M059J (cell line): Measurements from ENCODE around the gene HLF. TPM values are rescaled to one million over a fixed set of nuclear protein-coding genes. Genes with fewer than 3 reads are reported as not detected.

Experiments used
- DNase-seq: peaks from one replicate; pipeline ENCODE4 v3.0.0-alpha.2; 2012; ENCODE audit warnings: low read depth
- total RNA-seq: library from RNA; depleted of rRNA; stranded (reverse); fragments of >200 nt; shearing (Covaris generic); gene quantifications from 2 replicates; pipeline ENCODE4 v1.2.3, GENCODE V29; 2014

HLF gene
- total RNA-seq, 1 experiment from 2014 or later: 5.3 TPM

- no peak for DNase-seq
Measured at GRCh38 chr17:55258578-55259135, 6.1 kb upstream of the HLF start.

DNA sequence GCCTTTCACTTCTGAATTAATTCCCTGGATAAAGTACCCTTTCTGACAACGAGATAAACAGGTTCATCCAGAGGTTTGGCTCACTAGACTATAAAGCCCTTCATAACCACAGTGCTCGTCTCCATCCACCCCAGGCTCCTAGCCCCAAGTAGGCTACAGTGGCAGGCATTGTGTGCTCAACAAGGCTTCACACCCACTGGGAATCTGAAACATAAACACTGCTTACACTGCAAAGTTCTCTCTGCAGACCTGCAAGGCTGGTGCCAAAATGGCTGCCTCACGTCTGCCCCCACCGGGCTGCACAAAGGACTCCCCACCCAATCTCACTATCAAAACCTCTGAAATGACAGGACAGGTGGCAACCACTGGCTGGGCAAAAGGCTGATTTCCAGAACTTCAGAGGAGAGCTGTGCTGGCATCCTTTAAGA lies 5.1 kb upstream of the HLF start:
- no peak for DNase-seq

GRCh38 chr17:55261311-55261710 lies 3.4 kb upstream of the HLF start:
- no peak for DNase-seq

DNA sequence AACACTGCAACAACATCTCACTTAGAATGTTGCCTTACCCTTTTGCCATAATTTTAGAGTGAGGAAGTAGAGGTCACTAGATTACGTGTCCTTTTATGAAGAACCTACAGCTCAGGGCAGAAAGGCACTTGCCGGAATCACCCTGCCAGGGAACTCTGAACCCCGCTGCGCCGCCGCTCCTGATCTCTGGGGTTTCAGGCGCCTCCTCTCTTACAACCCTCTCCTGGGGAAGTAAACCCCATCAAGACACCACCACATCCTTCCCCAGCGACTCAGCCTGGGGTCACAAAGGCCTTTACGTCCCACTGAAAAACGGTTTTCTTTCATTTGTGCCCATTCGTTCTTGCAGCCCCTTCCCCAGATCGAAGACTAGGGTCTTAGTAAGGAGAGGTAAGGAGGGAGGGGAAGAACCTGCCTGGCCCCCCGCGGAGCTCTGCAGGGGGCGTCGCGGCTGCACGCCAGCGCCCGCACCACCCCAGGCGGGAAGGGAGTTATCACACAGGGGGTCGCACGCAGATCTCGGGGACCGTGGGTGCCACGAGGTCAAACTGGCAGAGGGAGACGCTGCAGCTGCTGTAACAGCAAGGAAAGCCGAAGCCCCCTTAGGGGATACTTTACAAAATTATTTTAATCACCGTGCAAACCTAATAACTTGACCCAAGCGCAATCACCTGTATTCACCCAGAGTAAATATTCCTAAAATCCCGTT lies 1.0 kb upstream of the HLF start:
- DNase-seq: no peak

- DNase-seq: peak; percentile 10
Measured at GRCh38 chr17:55264278-55264644, 499 bp upstream of the HLF start.

DNA sequence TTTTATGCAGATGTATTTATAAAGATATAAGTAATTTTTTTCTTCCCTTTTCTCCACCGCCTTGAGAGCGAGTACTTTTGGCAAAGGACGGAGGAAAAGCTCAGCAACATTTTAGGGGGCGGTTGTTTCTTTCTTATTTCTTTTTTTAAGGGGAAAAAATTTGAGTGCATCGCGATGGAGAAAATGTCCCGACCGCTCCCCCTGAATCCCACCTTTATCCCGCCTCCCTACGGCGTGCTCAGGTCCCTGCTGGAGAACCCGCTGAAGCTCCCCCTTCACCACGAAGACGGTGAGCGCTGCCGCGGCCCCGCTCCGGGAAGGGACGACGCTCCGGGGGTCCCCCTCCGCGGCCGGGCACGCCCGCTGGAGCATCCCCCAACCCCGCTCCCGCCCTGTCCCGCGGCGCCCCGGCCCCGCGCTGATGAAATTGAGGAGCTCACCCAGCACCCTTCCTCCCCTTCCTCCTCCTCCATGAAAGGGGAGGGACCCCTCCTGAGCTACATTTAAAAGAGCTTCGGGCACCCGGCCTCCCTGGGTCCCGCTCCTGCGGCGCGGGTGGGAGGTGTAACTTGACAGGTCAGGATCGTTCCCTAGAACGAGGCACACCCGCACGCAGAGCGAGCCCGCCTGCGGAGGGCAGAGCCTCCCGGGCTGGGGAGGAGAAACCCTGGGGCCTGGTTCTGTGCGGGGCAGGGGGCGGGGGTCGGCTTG lies 706 bp downstream of the HLF start:
- DNase-seq: no peak

DNA sequence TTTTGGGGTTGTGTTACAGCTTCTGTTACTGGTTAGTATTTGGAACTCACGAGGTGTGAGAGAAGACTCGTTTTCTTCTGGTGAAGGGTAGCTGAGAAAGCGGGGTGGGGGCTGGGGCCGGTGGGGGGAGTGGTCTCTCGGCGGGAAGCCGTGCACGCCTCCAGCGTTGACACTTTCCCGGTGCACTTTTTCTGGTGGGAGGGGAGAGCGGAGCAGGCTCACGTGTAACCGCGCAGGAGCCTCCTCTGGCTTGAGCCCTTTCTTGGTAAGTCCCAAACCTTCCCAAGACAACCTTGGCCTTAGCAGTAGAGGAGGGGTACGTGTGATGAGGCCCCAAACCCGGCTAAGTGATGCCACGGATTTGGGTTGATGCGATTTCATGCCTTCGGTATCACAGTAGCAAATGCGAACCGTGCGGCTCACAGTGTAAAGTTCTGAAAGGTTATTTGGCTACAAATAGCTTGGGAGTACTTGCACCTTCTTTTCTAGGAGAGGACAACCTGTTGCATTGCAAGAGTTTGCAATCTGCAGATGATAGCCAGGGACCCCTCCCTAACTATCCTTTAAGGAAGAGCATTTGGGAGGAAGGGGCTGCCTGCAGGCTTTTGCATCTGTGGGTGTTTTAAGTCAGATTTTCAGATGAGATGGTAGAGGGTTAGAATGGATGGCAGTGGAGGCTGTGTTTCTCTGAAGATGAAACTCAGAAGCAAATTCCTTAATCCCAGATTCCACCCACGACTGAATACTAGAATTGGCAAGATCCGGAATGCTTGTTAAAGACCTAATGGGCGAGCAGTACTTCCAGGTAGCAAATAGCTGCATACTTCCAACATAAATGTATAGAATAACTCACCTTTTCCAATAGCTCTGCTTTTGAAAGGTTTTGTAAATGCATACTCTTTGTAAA lies 1.5 kb downstream of the HLF start:
- DNase-seq: no peak

GRCh38 chr17:55266958-55267688 lies 2.4 kb downstream of the HLF start:
- DNase-seq: no peak

DNA sequence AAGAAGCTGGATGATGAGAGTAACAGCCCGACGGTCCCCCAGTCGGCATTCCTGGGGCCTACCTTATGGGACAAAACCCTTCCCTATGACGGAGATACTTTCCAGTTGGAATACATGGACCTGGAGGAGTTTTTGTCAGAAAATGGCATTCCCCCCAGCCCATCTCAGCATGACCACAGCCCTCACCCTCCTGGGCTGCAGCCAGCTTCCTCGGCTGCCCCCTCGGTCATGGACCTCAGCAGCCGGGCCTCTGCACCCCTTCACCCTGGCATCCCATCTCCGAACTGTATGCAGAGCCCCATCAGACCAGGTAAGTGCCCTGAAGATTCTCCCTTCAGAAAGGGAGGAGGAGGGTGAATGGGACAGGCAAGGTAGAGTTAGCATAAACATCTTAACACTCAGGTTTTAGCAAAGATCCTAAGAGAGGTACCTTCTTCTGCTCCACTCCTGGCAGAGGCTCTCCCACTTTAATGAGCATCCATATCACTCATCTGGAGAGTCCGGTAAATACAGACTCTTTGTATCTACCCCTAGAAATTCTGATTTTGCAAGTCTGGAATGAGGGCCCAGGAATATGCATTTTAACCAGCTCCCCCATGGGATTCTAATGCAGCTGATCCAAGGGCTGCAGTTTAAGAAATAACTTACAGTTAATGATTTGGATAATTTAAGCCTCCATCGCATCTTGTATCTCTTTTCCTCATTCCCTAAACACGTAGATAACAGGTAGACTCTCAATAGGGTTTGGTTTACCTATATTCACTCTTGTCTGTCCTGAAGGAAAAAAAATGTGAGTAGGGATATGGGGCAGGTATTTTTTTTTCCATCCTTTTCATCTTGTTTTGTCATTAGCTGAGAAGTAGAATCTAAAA lies 3.3 kb downstream of the HLF start:
- no peak for DNase-seq

- DNase-seq: no peak
Measured at GRCh38 chr17:55268649-55269480, 4.1 kb downstream of the HLF start.

DNA sequence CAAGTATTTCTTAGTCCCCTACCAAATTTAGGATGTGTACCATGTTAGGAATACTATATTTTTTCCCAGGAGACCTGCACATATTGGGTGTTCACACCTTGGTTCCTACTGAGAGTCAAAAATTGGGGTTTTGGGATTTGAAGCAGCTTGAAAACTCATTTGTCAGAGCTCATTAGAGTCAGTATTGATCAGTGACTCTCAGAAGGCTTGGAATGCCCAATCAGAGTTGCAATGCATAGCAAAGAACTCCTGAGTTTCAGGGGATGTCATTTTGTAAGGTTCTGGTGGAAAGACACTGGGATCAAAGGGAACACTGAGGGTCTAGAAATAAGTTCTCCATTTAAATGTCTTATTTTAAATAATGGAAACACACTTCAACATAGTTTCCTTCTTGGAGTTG lies 5.1 kb downstream of the HLF start:
- no peak for DNase-seq

DNA sequence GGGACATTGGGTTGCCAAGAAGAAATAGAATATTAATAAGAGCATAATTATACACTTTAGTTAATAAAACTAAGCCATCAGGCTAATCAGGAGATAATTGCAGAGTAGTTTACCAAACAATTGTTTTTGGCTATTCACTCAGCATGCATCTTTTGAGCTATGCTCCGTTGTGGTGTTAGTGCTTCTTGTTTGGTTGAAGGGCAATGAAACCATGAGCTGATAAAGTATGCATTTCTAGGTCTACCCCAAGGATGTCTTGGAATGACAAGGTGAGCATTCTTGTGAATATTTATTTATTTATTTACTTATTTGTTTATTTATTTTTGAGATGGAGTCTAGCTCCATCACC lies 6.4 kb downstream of the HLF start:
- DNase-seq: no peak

DNA sequence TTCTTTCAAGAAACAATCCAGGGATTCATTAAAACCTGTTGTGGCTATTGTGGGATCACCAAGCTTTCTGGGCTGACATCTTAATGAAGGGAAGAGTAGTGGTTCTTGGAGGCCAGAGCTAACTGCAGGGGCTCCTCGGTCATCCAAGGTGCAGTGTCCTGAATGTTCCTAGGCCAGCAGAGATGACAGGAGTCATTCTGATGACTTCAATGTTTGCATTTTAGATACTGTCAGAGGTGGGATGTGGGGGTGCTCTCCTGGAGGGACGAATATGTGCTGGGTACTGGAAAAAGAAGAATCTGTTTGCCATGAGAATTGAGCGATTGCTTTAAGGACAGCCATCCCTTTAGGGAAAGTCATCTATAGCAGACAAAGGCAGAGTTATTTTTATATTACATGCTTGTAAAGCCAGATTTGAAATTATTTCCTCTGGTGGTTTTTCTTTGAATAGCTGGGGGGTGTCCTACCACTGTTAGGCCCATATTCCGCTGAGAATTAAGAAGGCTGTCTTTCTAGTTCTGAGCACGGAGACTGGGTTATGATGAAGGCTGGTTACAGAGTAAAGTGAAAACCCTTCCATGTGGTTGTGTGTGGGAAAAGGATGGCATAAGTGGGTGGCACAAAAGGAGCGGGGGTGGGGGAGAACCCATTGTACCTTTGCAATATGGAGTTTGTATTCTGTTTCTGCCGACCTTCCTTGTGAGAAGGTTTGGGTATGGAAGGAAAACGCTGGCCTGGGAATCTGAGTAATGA lies 7.4 kb downstream of the HLF start:
- no peak for DNase-seq

- DNase-seq: no peak
Measured at GRCh38 chr17:55272711-55273578, 8.2 kb downstream of the HLF start.

GRCh38 chr17:55273579-55274354 lies 9.0 kb downstream of the HLF start:
- peak; percentile 91 for DNase-seq

DNA sequence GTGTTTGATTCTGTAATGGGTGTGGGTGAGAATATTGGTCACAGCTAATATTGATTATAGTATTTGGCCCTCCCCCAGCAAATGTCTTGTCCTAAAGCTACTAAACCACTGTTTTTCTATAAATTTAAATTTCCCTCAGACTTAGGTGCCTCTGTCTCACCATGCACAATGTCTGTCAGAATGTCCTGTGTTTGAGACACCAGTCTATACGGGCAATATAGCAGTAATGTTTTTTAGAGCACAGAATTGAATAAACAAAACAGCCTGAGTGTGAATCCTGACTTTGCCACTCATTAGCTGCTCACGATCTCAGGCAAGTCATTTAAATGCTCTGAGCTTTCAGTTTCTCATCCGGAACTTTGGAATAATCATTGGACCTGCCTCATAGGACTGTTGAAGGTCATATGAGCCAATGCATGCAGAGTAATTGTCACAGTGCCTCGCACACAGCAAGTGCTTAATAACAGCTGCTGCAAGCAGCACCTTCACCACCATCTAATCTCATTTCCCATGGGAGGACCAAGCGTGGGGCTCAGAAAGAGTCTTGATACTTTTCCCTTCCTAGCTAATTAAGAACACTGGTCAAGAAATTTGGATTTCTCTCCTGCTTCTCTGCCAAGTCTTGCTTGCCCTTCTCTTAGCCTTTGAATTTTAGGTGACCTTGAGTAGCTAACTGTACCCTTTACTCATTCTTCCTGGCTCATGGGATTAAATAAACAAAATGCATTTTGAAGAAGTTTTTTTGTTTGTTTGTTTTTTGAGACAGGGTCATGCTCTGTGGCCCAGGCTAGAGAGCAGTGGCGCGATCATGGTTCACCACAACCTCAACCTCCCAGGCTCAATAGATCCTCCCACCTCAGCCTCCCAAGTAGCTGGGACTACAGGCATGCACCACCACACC lies 9.8 kb downstream of the HLF start:
- DNase-seq: no peak
